Measurements from ENCODE around the gene SLF2.
A peak's percentile ranks its signal among the peaks of the same experiment; 100 is the strongest.

SLF2 gene

DNA sequence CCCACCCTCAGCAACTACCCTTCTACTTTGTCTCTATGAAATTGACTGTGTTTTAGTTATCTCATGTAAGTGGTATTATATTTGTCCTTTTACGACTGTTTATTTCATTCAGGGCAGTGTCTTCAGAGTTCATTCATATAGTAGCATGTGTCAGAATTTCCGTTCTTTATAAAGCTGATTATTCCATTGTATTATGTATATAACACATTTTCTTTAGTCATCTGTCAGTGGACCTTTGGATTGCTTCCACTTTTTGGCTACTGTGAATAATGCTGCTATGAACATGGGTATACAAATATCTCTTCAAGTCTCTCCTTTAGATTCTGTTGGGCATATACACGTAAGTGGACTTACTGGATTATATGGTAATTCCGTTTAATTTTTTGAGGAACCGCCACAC, 14.5 kb downstream of the SLF2 start:
- TF ChIP-seq, protein P1, sequence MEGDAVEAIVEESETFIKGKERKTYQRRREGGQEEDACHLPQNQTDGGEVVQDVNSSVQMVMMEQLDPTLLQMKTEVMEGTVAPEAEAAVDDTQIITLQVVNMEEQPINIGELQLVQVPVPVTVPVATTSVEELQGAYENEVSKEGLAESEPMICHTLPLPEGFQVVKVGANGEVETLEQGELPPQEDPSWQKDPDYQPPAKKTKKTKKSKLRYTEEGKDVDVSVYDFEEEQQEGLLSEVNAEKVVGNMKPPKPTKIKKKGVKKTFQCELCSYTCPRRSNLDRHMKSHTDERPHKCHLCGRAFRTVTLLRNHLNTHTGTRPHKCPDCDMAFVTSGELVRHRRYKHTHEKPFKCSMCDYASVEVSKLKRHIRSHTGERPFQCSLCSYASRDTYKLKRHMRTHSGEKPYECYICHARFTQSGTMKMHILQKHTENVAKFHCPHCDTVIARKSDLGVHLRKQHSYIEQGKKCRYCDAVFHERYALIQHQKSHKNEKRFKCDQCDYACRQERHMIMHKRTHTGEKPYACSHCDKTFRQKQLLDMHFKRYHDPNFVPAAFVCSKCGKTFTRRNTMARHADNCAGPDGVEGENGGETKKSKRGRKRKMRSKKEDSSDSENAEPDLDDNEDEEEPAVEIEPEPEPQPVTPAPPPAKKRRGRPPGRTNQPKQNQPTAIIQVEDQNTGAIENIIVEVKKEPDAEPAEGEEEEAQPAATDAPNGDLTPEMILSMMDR (IDR thresholded peaks at IDR 0.05; ENCODE audit: low read length, missing control alignments): no peak

DNA sequence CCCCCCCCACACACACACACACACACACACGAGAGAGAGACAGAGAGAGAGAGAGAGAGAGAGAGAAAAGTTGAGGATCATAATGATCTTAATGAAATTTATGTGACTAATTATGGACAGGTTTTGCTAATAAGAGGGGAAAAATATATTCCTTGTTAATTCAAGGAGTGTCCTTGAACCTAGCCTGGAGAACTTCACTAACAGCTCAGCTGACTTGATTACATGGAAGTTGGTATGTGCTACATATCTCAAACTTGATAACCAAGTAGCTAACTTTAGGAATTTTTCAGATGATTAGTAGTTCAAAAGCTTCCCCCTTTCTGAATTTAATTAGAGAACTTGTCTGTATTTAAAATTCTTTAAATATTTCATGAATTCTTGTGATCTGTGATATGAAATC, 15.3 kb downstream of the SLF2 start:
- no peak overlapping the region for H3K4me3 ChIP-seq (replicated peaks; ENCODE audit: low read depth, low read length)
- TF ChIP-seq, protein P1 (IDR thresholded peaks at IDR 0.05; ENCODE audit: low read length, missing control alignments): no peak
- DNase-seq (ENCODE audit: low read depth): no peak

More for the DNA sequence above, 14.5 kb downstream of the SLF2 start:
- peak; percentile 5 for DNase-seq (ENCODE audit: low read depth)
- no peak overlapping the region for H3K4me3 ChIP-seq (replicated peaks; ENCODE audit: low read depth, low read length)

DNA sequence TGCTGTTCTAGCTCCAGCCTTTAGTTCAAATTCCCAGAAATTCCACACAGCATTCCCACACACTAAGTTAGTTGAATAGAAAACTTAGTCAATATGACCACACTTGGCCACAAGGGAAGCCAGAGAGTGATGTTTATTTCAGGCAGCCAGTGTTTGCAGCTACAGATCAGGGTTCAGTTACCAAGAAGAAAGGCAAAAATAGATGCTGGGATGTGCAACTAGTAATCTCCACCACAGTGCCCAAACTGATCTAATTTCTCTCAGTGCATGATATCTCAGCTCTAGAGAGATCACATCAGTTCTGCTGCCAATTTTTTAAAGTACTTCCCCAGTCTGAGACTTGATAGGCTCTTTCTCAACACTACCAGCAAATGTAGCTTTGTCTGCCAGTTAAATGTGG, 17.6 kb downstream of the SLF2 start:
- TF ChIP-seq, protein P1 (IDR thresholded peaks at IDR 0.05; ENCODE audit: low read length, missing control alignments): peak; percentile 15
- DNase-seq (ENCODE audit: low read depth): peak; percentile 7
- H3K4me3 ChIP-seq (replicated peaks; ENCODE audit: low read depth, low read length): no peak overlapping the region

DNA sequence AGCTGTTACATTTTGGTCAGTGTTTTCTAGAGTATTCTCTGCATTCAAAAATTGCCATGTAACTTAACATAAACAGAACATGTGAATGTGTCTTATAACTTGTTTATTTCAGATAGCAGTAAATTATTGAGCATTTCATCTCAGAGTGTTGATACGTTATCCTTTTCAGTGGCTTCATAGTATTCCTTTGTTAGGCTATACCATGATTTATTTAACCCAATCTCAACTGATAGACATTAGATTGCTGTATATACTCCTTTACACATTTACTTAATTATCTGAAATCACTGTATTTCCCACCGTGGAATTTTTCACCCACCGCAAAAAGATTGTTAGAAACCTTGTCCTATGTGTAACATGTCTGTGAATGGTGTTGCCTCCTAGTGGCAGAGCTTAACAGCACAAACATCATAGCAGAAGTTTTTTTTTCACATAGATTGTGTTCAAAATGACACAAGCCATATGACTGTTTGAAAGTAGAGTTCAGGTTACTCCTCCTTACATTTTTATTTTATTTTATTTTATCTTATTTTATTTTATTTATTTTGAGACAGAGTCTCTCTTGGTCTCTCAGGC, 21.4 kb downstream of the SLF2 start:
- peak; percentile 34 for DNase-seq (ENCODE audit: low read depth)
- TF ChIP-seq, protein P1 (IDR thresholded peaks at IDR 0.05; ENCODE audit: low read length, missing control alignments): peak; percentile 72

DNA sequence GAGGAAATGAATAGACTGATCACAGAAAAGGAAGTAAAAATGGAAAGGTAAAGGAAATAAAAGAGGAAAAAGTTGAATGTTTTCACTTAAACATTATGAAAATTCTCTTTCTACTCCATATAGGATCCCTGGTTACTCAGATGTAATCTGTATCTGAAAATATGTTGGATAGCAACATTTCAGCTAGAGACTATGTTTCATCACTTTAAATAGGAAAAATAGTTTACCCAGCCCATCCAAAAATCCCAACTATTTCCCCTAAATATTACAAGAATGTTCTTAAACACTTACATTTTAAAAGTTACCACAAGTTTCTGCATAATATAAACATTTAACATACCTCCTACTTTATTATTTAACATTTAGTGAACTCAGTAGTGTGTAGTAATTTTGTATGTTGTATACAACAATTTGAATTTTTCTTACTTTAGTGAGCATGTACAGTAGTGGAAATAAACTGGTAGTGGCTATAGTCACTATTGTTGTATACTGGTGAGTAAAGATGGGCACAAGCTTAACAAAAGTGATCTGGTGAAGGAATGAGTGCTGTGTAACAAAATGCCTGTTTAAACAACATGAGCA, 27.1 kb downstream of the SLF2 start:
- DNase-seq (ENCODE audit: low read depth): peak; percentile 7
- TF ChIP-seq, protein P1 (IDR thresholded peaks at IDR 0.05; ENCODE audit: low read length, missing control alignments): no peak
- H3K4me3 ChIP-seq (replicated peaks; ENCODE audit: low read depth, low read length): no peak overlapping the region

More for the DNA sequence above, 21.4 kb downstream of the SLF2 start:
- H3K4me3 ChIP-seq (replicated peaks; ENCODE audit: low read depth, low read length): no peak overlapping the region

DNA sequence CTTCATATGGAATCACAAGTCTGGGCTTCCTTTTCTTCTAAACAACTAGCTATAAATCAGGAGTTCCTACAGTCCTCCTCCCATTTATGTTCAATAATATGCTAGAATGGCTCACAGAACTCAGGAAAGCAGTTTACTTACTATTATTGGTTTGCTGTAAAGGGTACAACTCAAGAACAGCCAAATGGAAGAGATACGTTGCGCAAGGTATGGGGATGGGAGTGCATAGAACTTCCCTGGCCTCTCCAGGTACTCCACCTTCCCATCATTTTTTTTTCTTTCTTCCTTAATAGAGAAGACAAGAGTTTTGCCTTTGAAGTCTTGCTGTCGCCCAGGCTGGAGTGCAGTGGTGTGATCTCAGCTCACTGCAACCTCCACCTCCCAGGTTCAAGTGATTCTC, 29.5 kb downstream of the SLF2 start:
- no peak overlapping the region for H3K4me3 ChIP-seq (replicated peaks; ENCODE audit: low read depth, low read length)
- DNase-seq (ENCODE audit: low read depth): no peak
- TF ChIP-seq, protein P1 (IDR thresholded peaks at IDR 0.05; ENCODE audit: low read length, missing control alignments): no peak

DNA sequence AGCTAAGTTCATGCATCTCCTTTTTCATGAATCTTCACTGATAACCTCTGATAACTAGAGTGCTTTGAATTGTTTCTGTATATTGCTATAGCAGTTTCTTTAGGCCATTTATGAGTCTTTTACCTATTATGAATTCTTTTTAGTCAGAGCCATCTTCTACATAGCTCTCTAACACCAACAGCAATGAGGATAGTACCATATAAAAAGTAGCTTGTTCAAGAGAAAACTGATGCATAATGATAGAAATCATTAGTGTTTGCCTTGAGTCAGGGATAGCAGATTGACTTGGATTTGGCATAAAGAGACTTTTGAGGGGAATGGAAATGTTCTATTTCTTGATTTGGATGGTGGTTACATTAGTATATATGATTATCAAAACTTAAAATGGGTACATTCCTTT, 30.7 kb downstream of the SLF2 start:
- TF ChIP-seq, protein P1 (IDR thresholded peaks at IDR 0.05; ENCODE audit: low read length, missing control alignments): no peak
- no peak for DNase-seq (ENCODE audit: low read depth)
- H3K4me3 ChIP-seq (replicated peaks; ENCODE audit: low read depth, low read length): no peak overlapping the region

Measured in fibroblast of pulmonary artery (primary cell).